HepG2 (cell line): ENCODE measurements around the gene PALM. TPM values are rescaled to one million over a fixed set of nuclear protein-coding genes. Genes with fewer than 3 reads are reported as not detected.

Experiments
- ARID5B ChIP-seq: IDR thresholded peaks from 2 replicates; pipeline ENCODE4 v1.4.0; 2020; ENCODE audit warnings: mild to moderate bottlenecking, missing genetic modification reagents
- CBX2 ChIP-seq, 2 experiments: fragments of 200-600 bp in 1 of 2; sonication (generic); formaldehyde crosslinking in 1 of 2; IDR thresholded peaks; 2 replicates each; pipeline versions ENCODE4 v1.7.0 to v1.8.1; 2018 to 2022; ENCODE audit warnings: low read depth in 2 of 2, low read length in 1 of 2, mild to moderate bottlenecking in 1 of 2, missing genetic modification reagents in 1 of 2
- CREBL2 ChIP-seq: sonication (generic); formaldehyde crosslinking; IDR thresholded peaks from 2 replicates; pipeline ENCODE4 v1.8.1; 2023; ENCODE audit warnings: missing genetic modification reagents, mild to moderate bottlenecking, borderline replicate concordance
- CSRNP2 ChIP-seq: sonication (generic); formaldehyde crosslinking; conservative IDR thresholded peaks from 2 replicates; pipeline ENCODE4 v1.8.0; 2022; ENCODE audit warnings: low read depth, missing genetic modification reagents
- JDP2 ChIP-seq: sonication (generic); formaldehyde crosslinking; IDR thresholded peaks from 2 replicates; pipeline ENCODE4 v1.8.1; 2022; ENCODE audit warnings: missing genetic modification reagents, borderline replicate concordance
- NR1H2 ChIP-seq: sonication (generic); formaldehyde crosslinking; IDR thresholded peaks from 2 replicates; pipeline ENCODE4 v1.8.1; 2022; ENCODE audit warnings: low read depth, missing genetic modification reagents, borderline replicate concordance
- PRDM15 ChIP-seq: sonication (generic); formaldehyde crosslinking; IDR thresholded peaks from 2 replicates; pipeline ENCODE4 v1.4.0; 2020; ENCODE audit warnings: missing genetic modification reagents
- SOX5 ChIP-seq: IDR thresholded peaks from 2 replicates; pipeline ENCODE4 v1.6.1; 2016; ENCODE audit warnings: borderline replicate concordance
- SYNCRIP ChIP-seq: fragments of 200-400 bp; formaldehyde crosslinking; IDR thresholded peaks from 2 replicates; pipeline ENCODE4 v1.6.1; 2018; ENCODE audit warnings: mild to moderate bottlenecking, low read depth, low read length; ENCODE audit not compliant: insufficient read depth
- ZBTB25 ChIP-seq: IDR thresholded peaks from 2 replicates; pipeline ENCODE4 v1.6.1; 2018; ENCODE audit warnings: missing genetic modification reagents
- ZBTB3 ChIP-seq: sonication (generic); formaldehyde crosslinking; IDR thresholded peaks from 2 replicates; pipeline ENCODE4 v1.4.0; 2020; ENCODE audit warnings: low read depth, mild to moderate bottlenecking, moderate library complexity, missing genetic modification reagents, borderline replicate concordance
- ZNF281 ChIP-seq: sonication (generic); formaldehyde crosslinking; IDR thresholded peaks from 2 replicates; pipeline ENCODE4 v1.4.0; 2020; ENCODE audit warnings: missing genetic modification reagents, borderline replicate concordance
- ZNF292 ChIP-seq: sonication (generic); formaldehyde crosslinking; IDR thresholded peaks from 2 replicates; pipeline ENCODE4 v1.8.1; 2022; ENCODE audit warnings: mild to moderate bottlenecking, low read depth, missing genetic modification reagents, borderline replicate concordance
- polyA plus RNA-seq, 8 experiments: library from polyadenylated mRNA; depleted of rRNA in 3 of 8; stranded (reverse) in 7 of 8; unstranded in 1 of 8; fragments of >200 nt; fragmentation: Illumina TruSeq in 4 of 8; extraction: Trizol in 4 of 8; gene quantifications; 2 replicates each; pipeline versions ENCODE4 v1.2.1 to v1.2.3, GENCODE V29; 2011 to 2016; ENCODE audit warnings: low read depth in 4 of 8, missing spikeins in 1 of 8, mixed read lengths in 1 of 8; ENCODE audit not compliant: insufficient read depth in 1 of 8
- total RNA-seq, 5 experiments: library from RNA; depleted of rRNA; stranded (reverse); fragments of >200 nt; fragmentation: Illumina TruSeq; extraction: Trizol; gene quantifications; 2 replicates each; pipeline ENCODE4 v1.2.3, GENCODE V29; 2016; ENCODE audit warnings: low read depth in 1 of 5

PALM gene
- total and polyA plus RNA-seq, 2 of the 13 experiments (the other 11 are each of a cell fraction or from before 2014, with no cell fraction given) = 4.0 to 9.7 TPM

- TF ChIP-seq ARID5B (CRISPR knock-in tag) (peak; percentile 96), ZBTB3 (CRISPR knock-in tag) (peak; percentile 40; the same call in 1 of the 2 replicates), CBX2 (IDR thresholded peaks at IDR 0.05; ENCODE audit: low read depth, low read length) (no peak), CBX2 (CRISPR knock-in tag; IDR thresholded peaks at IDR 0.05; ENCODE audit: low read depth) (no peak), PRDM15 (CRISPR knock-in tag) (peak; percentile 71; the same call in 1 of the 2 replicates), NR1H2 (CRISPR knock-in tag) (no peak), JDP2 (no peak), CREBL2 (CRISPR knock-in tag) (no peak), SOX5 (CRISPR knock-in tag) (peak; percentile 78), SYNCRIP (no peak), ZBTB25 (CRISPR knock-in tag) (peak; percentile 94), ZNF292 (CRISPR knock-in tag) (peak; percentile 92), CSRNP2 (CRISPR knock-in tag) (no peak), ZNF281 (CRISPR knock-in tag) (no peak; the same call in 1 of the 2 replicates)
Measured at GRCh38 chr19:660793-661426, 47.8 kb upstream of the PALM start (continued).
